CD4-positive, alpha-beta T cell treated with Interleukin-12 subunit alpha and Interleukin-12 subunit beta, for 1 hour (primary cell): ENCODE data around the gene ZFP36L2.

ENCODE experiments used
- DNase-seq: peaks from one replicate; pipeline ENCODE4 v3.0.0-alpha.2; 2020

ZFP36L2 gene, protein sequence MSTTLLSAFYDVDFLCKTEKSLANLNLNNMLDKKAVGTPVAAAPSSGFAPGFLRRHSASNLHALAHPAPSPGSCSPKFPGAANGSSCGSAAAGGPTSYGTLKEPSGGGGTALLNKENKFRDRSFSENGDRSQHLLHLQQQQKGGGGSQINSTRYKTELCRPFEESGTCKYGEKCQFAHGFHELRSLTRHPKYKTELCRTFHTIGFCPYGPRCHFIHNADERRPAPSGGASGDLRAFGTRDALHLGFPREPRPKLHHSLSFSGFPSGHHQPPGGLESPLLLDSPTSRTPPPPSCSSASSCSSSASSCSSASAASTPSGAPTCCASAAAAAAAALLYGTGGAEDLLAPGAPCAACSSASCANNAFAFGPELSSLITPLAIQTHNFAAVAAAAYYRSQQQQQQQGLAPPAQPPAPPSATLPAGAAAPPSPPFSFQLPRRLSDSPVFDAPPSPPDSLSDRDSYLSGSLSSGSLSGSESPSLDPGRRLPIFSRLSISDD

DNA sequence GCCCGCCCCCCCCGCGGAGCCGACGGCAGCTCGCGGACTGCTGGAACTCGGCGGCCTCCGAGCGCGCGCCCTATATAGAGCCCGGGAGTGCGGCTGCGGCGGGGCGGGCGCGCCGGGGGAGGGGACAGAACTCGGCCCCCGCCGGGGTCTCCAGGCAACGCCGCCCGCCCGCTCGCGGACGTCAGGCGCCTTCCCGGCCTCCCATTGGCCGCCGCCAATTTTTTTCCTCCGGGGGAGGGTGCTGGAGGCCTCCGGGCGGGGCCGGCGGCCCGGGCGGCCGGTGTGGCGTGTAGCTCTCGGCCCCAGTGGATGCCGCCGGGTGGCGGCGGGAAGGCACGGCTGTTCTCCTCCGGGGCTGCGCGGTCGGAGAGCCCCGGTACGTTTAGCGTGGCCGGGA lies at the start of gene ZFP36L2:
Gene ZFP36L2, minus strand, starts transcription at position 49 of the 397 bp plus-strand sequence. CDS start 291 bp downstream, outside the sequence.
- peak; percentile 97 for DNase-seq

GRCh38 chr2:43274721-43275120 lies 48.3 kb upstream of the ZFP36L2 start:
- DNase-seq = no peak

GRCh38 chr2:43274055-43274454 lies 47.6 kb upstream of the ZFP36L2 start:
- no peak for DNase-seq

- DNase-seq = no peak
These were observed 47.1 kb upstream of the ZFP36L2 start for GRCh38 chr2:43273529-43273928.

DNA sequence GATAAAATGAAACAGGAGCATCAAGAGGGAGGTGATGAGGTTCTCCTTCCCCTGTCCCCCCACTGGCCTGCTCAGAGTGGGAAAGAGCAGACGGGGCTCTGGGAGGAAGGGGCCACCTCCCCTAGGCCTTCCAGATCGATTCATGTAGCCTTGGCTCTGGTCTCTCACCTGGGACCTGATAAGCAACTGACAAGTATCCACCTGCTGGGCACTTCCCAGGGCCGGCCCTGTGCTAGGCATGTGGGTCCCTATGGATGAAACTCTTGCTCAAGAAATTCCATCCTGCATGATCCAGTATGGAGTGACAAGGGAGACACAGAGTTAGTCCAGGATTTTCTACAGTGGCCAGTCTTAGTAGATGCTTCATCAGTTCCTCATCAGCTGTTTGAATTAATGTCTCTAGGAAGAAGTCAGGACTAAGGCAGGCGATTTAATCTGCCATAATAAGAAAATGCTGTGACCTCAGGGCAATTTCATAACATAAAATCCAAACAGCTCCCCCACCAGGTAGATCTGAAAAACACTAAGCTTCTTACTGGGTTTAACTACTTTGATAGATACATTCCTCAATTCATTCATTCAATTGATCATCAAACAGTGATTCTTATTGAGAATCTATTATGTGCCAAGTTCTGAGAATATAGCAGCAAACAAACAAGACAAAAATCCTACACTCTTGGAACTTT lies 44.7 kb upstream of the ZFP36L2 start:
- no peak for DNase-seq

GRCh38 chr2:43270461-43270860 lies 44.1 kb upstream of the ZFP36L2 start:
- DNase-seq = no peak

DNA sequence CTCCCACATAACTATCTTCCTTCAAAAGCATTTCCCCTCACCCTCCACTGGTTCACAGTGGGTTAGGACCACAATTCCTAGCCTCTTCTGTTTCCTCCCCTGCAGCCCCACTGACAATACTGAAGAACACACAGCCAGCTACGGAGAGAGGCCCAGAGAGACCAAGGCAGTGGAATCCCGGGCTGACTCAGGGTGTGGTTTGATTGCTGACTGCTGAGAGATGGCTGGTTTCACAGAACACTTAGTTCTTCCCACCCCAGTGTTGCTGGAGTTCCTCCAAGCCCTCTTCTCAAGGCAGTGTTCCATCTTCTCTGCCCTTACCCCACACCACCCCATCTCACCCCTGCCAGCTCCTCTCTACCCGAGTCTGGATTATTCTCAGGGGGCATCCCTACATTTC lies 43.3 kb upstream of the ZFP36L2 start:
- DNase-seq = no peak

DNA sequence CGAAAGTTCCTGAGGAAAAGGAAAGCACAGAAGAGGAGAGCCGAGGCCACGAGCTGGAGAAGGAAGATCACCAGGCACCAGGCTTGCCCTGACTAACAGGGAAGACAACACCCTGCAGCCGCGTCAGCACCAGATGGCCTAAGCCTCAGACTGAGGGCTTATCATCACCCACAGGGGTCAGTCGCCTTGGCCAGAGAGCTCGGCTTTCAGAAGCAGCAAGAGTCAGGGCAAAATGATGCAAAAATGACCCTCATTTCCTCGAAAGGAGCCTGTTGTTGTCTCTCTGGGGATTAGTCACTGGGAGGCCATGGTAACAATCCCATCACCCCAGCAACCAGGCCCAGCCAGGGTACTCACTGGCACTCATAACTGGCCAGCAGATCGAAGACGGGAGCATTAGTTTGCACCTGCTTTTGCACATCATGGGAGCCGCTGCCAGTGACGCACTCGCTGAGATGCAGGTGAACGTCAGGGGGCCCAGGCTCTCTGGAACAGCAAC lies 42.7 kb upstream of the ZFP36L2 start:
- no peak for DNase-seq

DNA sequence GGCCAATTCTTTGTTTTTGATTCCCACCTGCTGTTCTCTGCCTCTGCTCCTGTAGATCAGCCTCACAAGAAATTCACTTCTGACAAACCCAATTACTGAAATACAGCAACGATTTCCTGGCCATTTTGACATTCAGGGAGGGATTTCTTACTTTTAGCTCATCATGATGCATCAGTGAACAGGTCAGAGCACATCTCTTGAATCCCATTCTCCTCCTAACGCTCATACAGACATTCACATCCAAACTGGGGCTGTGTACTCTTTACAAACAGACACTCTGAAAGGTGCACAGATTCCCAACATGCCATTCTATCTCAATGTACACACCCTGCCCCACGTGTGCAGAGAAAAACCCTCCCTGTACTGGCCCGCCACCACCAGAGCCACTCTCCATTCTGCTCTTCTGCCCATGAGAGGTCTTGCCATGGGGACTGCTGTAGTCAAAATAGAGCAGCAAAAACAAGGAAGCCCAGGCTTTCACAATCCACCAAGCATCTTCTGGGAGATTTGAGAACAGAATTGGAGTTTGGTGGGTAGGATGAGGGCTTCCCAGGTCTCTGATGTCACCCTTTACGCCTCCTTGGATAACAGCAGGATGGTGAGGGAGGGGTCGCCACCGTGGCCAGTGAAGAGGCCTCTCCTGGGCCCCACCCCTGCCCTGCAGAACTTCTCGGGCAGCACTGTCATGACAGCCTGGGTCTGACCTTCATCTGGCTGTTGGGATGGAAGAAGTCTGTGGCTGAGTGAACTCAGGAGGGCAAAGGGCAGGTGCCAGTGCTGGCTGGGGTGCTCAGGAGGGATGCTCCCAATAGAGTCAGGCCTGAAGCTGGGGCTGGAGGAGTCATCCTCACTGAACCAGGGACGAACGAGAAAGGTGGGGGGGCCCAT lies 41.9 kb upstream of the ZFP36L2 start:
- no peak for DNase-seq

DNA sequence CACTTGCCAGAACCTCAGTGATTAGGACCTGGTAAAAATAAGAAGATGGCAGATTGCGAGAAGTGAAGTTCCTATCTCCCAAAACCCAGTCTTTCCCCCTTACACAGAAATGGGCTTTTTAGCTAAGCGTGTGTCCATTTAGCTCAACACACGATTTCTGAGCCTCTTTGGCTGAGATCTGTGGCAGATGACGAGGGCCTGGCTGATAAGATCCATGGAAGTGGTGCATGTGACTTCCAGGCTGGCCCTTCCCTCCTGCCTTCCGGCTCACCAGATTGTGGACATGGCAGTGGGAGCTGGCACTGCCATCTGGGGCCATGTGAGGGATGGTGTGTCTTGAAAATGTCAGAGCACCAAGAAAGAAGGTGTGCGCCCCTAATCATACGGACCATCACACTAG lies 41.0 kb upstream of the ZFP36L2 start:
- DNase-seq = no peak

DNA sequence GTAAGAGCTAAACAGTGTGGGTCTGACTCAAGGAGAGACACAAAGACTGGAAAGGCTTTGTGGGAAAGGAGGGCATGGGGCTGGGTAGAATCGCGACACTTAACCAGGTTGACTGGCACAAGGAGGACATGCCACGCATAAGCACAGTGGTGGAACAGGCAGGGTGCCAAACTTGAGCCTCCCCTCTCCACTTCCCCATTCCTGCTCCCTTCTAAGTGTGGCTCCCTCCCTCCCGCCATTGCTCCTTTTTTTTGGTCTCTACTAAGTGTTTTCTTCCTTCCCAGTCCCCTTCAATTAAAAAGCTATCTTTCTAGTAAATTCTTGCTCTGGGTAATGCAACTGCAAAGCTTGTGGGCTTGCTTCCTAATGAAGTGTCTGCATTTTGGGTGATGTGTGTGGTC lies 40.3 kb upstream of the ZFP36L2 start:
- DNase-seq = no peak

DNA sequence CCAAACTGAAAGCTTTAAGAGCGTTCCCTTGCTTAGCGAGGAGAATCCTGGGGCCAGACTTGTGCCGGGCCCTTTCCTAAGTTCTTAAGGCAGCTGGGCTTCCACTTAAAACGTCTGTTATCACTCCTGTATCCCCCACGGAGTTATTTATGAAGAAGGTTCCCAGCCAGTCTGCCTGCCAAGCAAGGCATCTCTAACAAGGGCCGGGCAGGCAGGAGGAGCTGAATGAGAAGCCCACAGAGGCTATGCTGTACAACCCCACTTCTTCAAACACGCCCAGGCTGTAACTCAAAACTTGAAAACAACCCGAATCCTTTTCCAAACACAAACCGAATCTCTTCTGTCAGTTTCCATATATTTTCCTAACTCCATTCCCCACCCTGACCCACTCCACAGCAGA lies 39.0 kb upstream of the ZFP36L2 start:
- no peak for DNase-seq

GRCh38 chr2:43265001-43265400 lies 38.6 kb upstream of the ZFP36L2 start:
- no peak for DNase-seq

DNA sequence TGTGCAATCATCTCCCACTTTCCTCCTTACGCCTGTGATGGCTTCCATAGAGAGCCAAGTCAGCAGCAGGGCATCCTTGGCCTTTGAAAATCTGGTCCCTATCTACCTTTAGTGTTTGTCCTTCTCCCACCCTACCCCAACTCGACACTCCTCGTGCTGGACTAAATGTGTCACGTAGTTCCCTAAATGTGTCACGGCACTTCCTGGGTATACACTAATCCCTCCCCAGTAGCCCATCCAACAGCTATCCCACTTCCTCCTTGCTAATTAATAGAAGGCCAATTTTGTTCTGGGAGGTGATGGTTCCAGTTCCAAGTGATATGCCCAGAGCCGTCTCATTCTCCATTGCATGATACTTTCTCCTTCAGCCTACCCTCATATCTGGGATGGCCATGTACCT lies 36.5 kb upstream of the ZFP36L2 start:
- DNase-seq = no peak

DNA sequence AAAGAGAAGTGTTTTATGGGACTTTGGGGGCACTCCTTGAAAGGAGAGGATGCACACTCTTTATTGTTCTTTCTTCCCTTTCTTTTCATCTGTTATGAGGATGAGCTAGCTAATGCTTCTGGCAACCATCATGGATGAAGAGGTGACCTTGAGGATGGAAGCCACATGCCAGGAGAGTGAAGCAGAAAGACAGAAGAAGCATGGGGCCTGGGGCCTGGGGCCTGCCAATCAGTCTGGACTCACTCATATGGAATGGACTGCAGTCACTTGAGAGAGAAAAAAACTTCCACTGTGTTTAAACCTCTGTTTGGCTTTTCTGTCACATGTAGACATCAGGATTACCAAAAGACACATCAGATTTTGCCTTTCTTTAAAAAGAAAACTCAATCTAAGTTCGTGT lies 35.8 kb upstream of the ZFP36L2 start:
- DNase-seq = no peak

- DNase-seq = no peak
These were observed 33.1 kb upstream of the ZFP36L2 start for GRCh38 chr2:43259512-43259911.

DNA sequence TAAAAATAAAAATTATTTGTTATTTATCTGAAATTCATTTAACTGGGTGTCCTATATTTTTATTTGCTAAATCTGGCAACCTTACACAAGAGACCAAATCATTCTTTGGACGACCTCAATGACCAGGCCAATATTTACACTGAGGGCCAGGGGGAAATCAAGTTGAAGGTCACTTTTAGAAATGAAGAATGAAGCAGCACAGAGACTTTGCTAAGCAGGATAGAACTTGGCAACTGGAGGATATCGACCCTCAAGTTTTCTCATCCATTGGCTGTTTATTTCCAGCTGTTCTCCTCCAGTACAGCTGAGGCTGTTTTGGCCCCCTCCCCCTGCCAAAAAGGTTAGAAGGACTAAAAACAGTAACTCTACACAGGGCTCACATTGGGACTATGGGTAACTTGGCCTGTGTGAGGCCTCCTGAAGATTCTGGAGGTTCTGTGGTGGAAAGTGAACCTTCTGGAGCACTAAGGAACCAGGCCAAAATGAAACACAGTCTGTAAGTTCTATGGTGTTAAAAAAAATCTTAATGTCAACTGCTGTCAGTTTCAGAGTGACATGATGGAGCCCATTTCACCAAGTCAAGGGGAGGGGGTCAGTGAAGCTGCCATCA lies 32.2 kb upstream of the ZFP36L2 start:
- DNase-seq = no peak

GRCh38 chr2:43255296-43255910 lies 29.0 kb upstream of the ZFP36L2 start:
- DNase-seq = no peak

- no peak for DNase-seq
These were observed 27.9 kb upstream of the ZFP36L2 start for GRCh38 chr2:43254331-43254730.

DNA sequence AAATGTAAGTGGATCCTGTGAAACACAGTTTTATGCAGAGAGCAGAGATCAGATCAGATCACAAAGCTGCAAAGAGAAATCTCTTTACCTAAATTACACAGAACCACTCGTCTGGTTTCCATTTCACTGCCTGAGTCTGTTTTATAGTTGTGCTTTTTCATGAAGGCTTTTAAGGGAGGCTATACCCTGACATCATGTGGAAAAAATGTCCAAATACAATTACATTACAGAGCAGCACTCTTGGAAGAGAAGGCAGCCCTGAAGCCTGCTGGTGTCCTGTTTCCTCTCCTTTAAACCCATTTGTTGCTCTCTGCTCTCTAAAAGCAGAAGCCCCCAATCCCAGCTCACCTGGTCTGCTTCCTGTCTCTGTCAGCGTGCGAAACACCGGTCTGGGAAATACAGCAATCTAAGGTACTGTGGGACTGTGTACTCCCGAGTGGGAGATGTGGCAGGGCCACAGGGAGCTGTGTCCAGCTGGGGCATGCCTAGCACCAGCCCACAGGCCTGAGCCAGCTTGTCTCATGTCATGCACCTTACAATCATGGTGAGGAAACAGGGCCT lies 24.8 kb upstream of the ZFP36L2 start:
- DNase-seq = no peak

DNA sequence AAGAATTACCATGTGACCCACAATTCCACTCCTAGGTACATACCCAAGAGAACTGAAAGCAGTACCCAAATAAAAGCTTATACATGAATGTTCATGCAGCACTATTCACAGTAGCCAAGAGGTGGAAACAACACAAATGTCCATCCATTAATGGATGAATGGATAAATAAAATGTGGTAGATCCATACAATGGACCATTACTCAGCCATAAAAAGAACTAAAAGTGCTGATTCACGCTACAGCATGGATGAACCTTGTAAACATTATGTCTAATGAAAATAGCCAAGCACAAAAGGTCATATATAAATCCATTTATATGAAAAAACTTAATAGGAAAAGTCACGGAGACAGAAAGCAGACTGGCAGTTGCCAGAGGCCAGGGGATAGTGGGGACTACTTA lies 23.6 kb upstream of the ZFP36L2 start:
- DNase-seq = no peak

- no peak for DNase-seq
These were observed 22.2 kb upstream of the ZFP36L2 start for GRCh38 chr2:43248621-43249020.
